ENCODE measurements around the gene FGF14. TPM values are rescaled to one million over a fixed set of nuclear protein-coding genes. Genes with fewer than 3 reads are reported as not detected.

Gene FGF14
- total and polyA plus RNA-seq, 9 donors = 0.06 to 4.8 (median 0.60) TPM; not detected in 2

- Histone ChIP-seq H3K9me3 (no peaks in the 10 kb centered on the region), H3K4me3 (no peak overlapping the region), H3K4me1 (ENCODE audit: insufficient read depth) (no peaks in the 10 kb centered on the region), H3K27me3 (no peaks in the 10 kb centered on the region), H3K27ac (no peak overlapping the region), H3K36me3 (no peaks in the 10 kb centered on the region)
- intact Hi-C loops (cut with DNase I) = no loop called here
- 86 to 93% (median 93%) methylated on average over 2 of the region's 2 CpGs for WGBS, 3 donors
- TF ChIP-seq POLR2A (IDR thresholded peaks at IDR 0.05) = no peak
- no peak for TF ChIP-seq EP300 (IDR thresholded peaks at IDR 0.05)
- no peak for TF ChIP-seq CTCF (IDR thresholded peaks at IDR 0.05)
- no peak for DNase-seq
Observed at GRCh38 chr13:101746513-101746912, 655.3 kb downstream of the FGF14 start.

- no peak for TF ChIP-seq POLR2A (IDR thresholded peaks at IDR 0.05)
- intact Hi-C loops (cut with DNase I) = no loop called here
- WGBS, 3 donors = 90 to 92% (median 90%) methylated on average over 9 of the region's 9 CpGs
- Histone ChIP-seq H3K27me3 (no peaks in the 10 kb centered on the region), H3K4me1 (ENCODE audit: insufficient read depth) (no peaks in the 10 kb centered on the region), H3K27ac (no peak overlapping the region), H3K36me3 (no peaks in the 10 kb centered on the region), H3K9me3 (no peaks in the 10 kb centered on the region), H3K4me3 (no peak overlapping the region)
- no peak for DNase-seq
Observed at GRCh38 chr13:101739382-101740178, 662.3 kb downstream of the FGF14 start.

- no peak for DNase-seq
- Histone ChIP-seq H3K9me3 (no peaks in the 10 kb centered on the region), H3K27ac (no peak overlapping the region), H3K36me3 (no peaks in the 10 kb centered on the region), H3K4me1 (ENCODE audit: insufficient read depth) (no peaks in the 10 kb centered on the region), H3K4me3 (no peak overlapping the region), H3K27me3 (no peaks in the 10 kb centered on the region)
- intact Hi-C loops (cut with DNase I) = no loop called here
- WGBS, 3 donors = 55 to 76% (median 60%) methylated on average over 2 of the region's 2 CpGs
- TF ChIP-seq EP300 (IDR thresholded peaks at IDR 0.05) (no peak), CTCF (IDR thresholded peaks at IDR 0.05) (no peak), POLR2A (IDR thresholded peaks at IDR 0.05) (no peak)
Observed at GRCh38 chr13:101738336-101738735, 663.5 kb downstream of the FGF14 start.

GRCh38 chr13:101736566-101736965 is 665.3 kb downstream of the FGF14 start:
- Histone ChIP-seq H3K4me3 (no peak overlapping the region), H3K9me3 (no peaks in the 10 kb centered on the region), H3K4me1 (ENCODE audit: insufficient read depth) (no peaks in the 10 kb centered on the region), H3K27me3 (no peaks in the 10 kb centered on the region), H3K27ac (no peak overlapping the region), H3K36me3 (no peaks in the 10 kb centered on the region)
- no peak for DNase-seq
- TF ChIP-seq POLR2A (IDR thresholded peaks at IDR 0.05) = no peak
- WGBS, 3 donors = 61 to 65% (median 64%) methylated on average over 3 of the region's 3 CpGs
- intact Hi-C loops (cut with DNase I) = no loop called here

- WGBS, 3 donors = 72 to 81% (median 80%) methylated on average over 3 of the region's 3 CpGs
- no peak overlapping the region for H3K4me3 ChIP-seq
- no peaks in the 10 kb centered on the region for H3K4me1 ChIP-seq (ENCODE audit: insufficient read depth)
- TF ChIP-seq EP300 (IDR thresholded peaks at IDR 0.05) = no peak
- TF ChIP-seq POLR2A (IDR thresholded peaks at IDR 0.05) = no peak
- TF ChIP-seq CTCF (IDR thresholded peaks at IDR 0.05) = no peak
- no peak for DNase-seq
- intact Hi-C loops (cut with DNase I) = no loop called here
- H3K27ac ChIP-seq = no peak overlapping the region
- no peaks in the 10 kb centered on the region for H3K9me3 ChIP-seq
- no peaks in the 10 kb centered on the region for H3K36me3 ChIP-seq
- no peaks in the 10 kb centered on the region for H3K27me3 ChIP-seq
Observed at GRCh38 chr13:101730420-101731000, 671.3 kb downstream of the FGF14 start.
